Stimulated activated CD4-positive, alpha-beta T cell treated with anti-CD3 and anti-CD28 coated beads, Interleukin-4, amount 100 ng/mL, for 1 hour (primary cell): ENCODE measurements around the gene HIF3A.
A peak's percentile ranks its signal among the peaks of the same experiment; 100 is the strongest.

Source experiments
- DNase-seq: peaks from one replicate; pipeline ENCODE4 v3.0.0-alpha.2; 2020

The HIF3A gene

DNA sequence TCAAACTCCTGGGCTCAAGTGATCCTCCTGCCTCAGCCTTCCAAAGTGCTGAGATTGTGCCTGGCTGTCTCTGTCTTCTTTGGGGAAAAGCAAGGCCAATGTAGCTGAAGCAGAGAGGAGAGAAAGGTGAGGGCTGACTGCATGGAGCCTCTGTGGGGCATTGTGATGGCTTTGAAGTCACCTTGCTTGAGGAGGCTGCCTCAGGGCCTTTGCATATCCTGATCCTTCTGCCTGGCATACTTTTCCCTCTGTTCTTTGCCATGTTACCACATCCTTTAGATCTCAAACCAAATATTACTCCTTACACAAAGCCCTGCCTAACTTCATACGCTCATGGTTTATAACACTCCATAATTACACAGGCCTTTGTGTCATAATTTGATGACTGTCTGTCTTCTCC, 40.6 kb downstream of the HIF3A start:
- no peak for DNase-seq

- DNase-seq: no peak
These were observed 42.6 kb downstream of the HIF3A start for GRCh38 chr19:46339446-46339845.

- DNase-seq: no peak
These were observed 43.3 kb downstream of the HIF3A start for GRCh38 chr19:46340051-46340659.

- no peak for DNase-seq
These were observed 45.1 kb downstream of the HIF3A start for GRCh38 chr19:46341937-46342336.

DNA sequence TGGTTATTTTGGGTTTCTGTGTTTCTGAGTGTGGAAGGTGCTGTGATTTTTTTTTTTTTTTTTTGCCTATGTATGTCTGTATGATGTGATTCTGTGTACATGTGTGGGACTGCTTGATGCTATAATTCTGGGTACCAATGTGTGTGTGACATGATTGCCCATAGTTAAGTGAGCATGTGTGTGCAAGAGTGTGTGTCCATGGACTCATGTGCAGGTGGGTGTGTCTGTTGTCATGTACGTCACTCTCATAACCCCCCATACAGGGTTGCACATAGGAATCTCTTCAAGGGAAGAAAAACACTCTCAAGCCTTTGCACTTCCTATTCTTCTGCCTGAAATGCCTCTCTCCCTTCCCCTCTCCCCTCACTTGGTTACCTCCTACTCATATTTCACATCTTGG, 47.5 kb downstream of the HIF3A start:
- DNase-seq: no peak

DNA sequence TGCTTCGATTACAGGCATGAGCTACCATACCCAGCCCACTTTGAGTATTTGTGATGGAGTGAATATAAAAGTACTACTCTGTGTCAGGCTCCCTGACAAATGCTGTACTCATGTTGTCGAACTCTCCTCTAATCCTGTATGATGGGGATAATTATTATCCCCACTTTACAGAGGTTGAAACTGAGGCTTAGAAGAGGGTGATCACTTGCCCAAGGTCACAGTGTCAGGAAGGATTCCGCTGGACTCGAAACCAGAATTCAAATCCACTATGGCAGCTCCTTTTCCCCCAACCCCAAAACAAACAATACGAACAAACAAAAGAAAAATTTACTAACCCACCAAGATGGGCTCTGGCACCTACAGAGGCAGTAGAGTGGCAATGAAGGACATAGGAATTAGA, 48.3 kb downstream of the HIF3A start:
- DNase-seq: no peak

GRCh38 chr19:46346821-46347571, 50.2 kb downstream of the HIF3A start, which contains the start of gene PPP5C:
TSS of gene PPP5C (plus strand) at chr19:46347087. CDS start at chr19:46347097, 10 bp downstream.
- DNase-seq: peak; percentile 88

DNA sequence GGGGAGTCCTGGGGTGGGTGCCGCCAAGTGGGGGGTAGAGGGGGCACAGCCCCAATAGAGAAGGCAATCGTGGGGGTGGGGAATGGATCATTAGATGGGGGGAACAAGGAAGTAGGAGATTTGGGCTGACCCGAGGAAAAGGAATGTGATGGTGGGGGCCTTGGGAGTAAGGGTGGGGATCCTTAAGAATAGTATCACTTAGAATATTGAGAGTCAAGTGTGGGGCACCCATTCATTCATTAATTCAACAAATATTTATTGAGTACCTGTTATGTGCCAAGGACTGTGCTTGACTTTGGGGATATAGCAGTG, 50.7 kb downstream of the HIF3A start:
- DNase-seq: no peak

GRCh38 chr19:46347985-46348384, 51.1 kb downstream of the HIF3A start:
- DNase-seq: no peak

- DNase-seq: no peak
These were observed 52.6 kb downstream of the HIF3A start for GRCh38 chr19:46349311-46349993.

DNA sequence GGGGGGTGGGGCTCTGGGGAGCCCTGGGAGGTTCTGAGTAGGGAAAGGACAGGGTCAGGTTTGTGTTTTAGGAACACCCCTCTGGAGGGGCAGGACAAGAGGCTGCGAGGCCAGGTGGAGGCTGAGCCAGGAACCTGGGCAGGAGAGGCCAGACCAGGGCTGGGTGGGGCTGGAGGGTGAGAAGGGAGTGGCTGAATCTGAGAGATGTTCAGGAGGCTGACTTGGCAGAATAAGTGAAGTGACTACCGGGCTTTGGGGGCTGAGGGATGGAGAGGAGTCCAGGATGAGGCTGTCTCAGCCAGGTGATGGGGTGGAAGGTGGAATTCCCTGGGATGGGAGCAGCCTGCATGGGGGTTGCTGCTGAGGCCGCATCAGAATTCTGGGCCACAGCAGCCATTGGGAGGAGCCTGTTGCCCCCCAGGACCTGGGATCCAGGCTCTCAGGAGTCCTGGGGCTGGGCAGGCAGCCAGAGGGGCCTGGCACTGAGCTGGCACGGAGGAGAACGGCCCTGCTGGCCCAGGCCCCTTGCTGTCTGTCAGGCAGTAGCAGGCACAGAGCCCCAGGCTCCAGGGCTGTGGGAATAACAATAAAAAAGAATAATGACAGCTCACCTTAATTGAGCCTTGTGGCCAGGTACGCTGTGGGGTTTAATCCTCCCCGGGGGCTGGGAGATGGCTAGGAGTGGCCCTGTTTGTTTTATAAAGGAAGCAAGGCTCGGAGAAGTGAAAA, 53.4 kb downstream of the HIF3A start:
- no peak for DNase-seq

DNA sequence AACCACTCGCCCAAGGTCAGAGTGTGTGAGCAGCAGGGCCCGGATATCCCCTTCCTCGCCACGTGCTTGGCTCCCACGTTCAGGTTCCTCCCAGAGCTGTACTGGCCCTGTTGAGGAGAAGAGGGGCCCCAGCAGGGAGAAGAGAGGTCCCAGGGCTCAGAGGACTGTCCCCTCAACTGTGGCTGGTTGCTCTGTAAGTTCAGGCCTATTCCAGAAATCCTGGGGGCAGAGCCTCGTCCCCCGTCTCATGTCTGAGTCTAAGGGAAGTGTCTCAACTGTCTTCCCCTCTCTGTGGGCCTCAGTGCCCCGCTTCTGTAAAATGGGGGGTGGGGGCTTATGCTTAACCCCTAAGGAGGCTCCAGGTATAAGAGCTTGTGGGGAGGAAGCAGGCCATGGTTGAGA, 53.9 kb downstream of the HIF3A start:
- DNase-seq: peak; percentile 43

GRCh38 chr19:46351241-46352041, 54.6 kb downstream of the HIF3A start:
- no peak for DNase-seq

DNA sequence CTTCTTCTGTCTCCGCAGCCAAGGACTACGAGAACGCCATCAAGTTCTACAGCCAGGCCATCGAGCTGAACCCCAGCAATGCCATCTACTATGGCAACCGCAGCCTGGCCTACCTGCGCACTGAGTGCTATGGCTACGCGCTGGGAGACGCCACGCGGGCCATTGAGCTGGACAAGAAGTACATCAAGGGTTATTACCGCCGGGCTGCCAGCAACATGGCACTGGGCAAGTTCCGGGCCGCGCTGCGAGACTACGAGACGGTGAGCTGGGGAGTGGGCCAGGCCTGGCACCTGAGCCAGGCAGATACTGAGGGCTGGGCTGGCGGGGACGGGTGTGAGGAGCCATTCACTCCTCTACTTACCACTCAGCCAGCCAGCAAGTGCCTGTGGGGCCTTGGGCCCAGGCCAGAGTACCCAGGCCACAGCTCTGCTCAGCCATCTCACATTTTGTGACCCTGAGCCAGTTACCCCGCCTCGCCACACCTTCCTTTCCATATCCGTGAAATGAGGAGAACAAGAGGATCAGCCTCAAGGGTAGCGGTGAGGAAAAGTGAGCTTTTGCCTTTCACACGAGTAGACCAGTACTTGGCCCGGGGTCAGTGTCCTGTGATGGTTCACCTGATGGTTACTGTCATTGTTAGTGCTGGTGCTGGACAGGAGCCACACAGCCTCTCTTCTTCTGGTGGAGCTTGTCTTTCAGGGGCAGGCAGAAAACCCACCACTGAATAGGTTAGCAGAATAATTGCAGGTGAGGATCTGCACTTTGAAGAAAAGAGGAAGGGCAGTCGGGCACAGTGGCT, 57.1 kb downstream of the HIF3A start:
- DNase-seq: no peak

GRCh38 chr19:46355234-46356148, 58.6 kb downstream of the HIF3A start:
- no peak for DNase-seq

DNA sequence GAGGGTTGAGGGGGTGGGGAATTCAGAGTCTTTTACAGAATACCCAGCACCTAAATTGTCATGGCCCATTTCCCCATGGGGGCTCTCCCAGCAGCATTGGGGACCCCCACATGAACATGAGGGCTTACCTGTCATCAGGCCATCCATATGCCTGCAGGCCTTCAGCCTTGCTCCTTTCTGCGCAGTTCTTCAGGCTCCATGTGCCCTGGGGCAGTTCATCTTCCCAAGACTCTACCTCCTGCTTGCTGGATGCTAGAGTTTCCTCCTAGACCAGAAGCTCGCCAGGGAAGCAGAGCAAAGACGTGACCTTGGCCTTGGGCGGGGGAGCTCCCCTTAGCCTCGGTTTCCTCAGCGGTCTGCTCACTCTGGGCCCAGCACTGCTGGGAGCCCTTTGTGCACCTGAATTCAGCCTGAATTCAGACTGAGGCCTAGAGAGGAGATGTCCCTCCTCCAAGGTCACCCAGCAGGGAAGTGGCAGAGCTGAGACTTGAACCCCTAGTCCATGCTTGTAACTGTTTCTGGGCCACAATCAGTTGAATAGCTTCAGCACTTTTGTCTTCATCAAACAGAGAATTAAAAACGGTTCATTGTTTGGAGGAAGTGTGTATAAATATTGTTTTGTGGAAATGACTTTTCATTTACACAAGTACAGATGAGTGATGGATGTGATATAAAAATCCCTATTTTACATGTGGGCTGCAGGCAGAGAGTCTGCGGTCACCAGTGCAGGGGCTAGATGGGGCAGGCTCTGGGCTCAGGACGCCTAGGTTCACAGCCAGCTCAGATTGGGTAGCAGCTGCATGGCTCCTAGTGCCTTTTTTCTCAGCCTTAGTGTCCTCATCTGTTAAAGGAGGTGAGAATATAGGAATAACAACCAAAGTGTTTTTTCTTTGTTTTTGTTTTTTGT, 59.6 kb downstream of the HIF3A start:
- no peak for DNase-seq

- DNase-seq: no peak
These were observed 61.2 kb downstream of the HIF3A start for GRCh38 chr19:46357846-46358583.

- no peak for DNase-seq
These were observed 65.1 kb downstream of the HIF3A start for GRCh38 chr19:46361915-46362314.

DNA sequence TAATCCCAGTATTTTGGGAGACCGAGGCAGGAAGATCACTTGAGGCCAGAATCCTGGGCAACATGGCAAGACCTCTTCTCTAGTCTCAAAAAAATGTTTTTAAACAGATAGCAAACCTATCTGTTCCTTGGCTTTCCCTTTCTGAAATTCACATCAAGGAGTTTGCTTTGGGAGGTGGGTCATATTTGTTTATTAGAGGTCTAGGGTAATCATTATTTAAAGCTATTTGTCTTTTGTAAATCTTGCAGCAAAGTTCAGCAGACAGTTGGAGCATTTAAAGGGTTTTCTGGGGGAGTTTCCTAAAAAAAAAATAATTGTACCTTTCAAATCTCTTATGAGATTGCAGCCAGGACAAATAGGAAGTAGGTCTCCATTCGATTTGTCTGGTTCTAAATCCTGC, 67.5 kb downstream of the HIF3A start:
- no peak for DNase-seq
